EH (cell line): ENCODE data around the gene FITM1.
A peak's percentile ranks its signal among the peaks of the same experiment; 100 is the strongest.

Experiments used
- DNase-seq: peaks from one replicate; pipeline ENCODE4 v3.0.0-alpha.2; 2015; ENCODE audit warnings: low read depth

Gene FITM1

DNA sequence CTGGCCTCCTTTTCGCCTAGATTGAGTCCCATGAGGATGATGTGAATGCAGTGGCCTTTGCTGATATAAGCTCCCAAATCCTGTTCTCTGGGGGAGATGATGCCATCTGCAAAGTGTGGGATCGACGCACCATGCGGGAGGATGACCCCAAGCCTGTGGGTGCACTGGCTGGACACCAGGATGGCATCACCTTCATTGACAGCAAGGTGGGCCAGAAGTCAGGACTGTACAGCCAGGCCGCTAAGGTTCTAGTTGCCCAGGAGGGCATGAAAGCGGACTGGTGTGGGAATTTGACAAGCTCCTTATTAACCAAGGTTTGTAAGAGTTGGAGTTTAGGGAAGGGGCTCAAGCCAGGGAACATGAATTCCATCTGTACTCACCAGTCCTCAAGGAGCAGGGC, 10.8 kb upstream of the FITM1 start:
- no peak for DNase-seq

DNA sequence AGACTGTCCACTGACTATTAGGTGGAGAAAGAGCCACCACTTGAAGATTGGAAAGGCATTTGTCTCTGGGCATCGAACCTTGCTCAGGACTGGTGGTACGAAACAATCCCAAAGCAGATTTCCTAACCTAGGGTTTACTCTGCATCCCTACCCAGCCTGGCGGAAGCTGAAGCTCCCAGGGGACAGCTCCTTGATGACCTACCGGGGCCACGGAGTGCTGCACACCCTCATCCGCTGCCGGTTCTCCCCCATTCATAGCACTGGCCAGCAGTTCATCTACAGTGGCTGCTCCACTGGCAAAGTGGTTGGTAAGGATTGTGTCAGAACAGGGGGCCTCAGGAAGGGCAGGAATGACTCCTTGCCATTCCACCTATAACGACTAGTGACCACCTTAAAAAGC, 9.2 kb upstream of the FITM1 start:
- no peak for DNase-seq

GRCh38 chr14:24122416-24122815, 8.0 kb upstream of the FITM1 start:
- DNase-seq, result no peak

DNA sequence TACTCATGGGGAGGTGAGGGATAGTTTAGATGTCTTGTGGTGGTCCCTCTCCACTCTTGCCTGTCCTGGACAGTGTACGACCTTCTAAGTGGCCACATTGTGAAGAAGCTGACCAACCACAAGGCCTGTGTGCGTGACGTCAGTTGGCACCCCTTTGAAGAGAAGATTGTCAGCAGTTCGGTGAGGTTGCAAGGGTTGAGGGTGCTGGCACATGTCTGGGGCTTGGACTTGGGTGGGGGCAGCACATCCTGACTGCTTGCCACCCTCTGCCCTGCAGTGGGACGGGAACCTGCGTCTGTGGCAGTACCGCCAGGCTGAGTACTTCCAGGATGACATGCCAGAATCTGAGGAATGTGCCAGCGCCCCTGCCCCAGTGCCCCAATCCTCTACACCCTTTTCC, 7.6 kb upstream of the FITM1 start:
- DNase-seq, result no peak

- DNase-seq, result no peak
Measured at GRCh38 chr14:24123424-24124417, 6.7 kb upstream of the FITM1 start.

- no peak for DNase-seq
Measured at GRCh38 chr14:24126939-24127338, 3.5 kb upstream of the FITM1 start.

GRCh38 chr14:24127673-24128072, 2.8 kb upstream of the FITM1 start:
- no peak for DNase-seq

DNA sequence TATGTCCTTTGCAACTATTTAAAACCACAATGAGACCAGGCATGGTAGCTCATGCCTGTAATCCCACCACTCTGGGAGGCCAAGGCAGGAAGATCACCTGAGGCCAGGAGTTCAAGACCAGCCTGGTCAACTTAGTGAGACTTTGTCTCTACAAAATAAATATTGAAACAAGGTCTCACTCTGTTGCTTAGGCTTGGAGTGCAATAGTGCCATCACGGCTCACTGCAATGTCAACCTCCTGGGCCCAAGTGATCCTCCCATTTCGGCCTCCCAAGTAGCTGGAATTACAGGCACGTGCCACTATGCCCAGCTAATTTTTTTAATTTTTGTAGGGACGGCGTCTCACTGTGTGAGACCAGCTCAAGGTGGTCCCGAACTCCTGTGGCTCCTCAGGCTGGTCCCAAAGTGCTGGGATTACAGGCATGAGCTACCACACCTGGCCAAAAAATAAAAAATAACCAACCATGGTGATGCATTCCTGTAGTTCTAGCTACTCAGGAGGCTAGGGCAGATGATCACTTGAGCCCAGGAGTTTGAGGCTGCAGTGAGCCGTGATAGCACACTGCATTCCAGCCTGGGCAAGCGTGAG, 955 bp upstream of the FITM1 start:
- no peak for DNase-seq

GRCh38 chr14:24130717-24131548, 474 bp downstream of the FITM1 start:
- DNase-seq, result no peak

GRCh38 chr14:24131549-24131966, 1.1 kb downstream of the FITM1 start:
- DNase-seq, result no peak

GRCh38 chr14:24132061-24132685, 1.7 kb downstream of the FITM1 start:
- no peak for DNase-seq

GRCh38 chr14:24132976-24133375, 2.5 kb downstream of the FITM1 start:
- no peak for DNase-seq

DNA sequence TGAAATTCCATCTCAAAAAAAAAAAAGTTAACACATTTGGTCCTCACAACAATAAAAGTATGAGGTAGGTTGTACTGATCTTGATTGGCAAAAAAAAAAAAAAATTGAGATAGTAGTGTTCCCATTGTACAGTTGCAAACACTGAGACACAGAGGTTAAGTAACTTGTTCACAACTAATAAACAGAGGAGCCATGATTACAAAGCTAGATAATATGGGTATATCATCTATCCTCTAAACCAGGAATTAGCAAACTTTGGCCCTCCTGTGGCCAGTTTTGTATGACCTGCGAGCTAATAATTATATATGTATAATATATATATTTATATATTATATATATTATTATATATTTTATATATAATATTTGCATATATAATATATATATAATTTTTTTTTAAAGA, 3.3 kb downstream of the FITM1 start:
- DNase-seq, result no peak

GRCh38 chr14:24135584-24135833, 5.0 kb downstream of the FITM1 start:
- no peak for DNase-seq

- peak; percentile 90 for DNase-seq
Measured at GRCh38 chr14:24135834-24136683, 5.6 kb downstream of the FITM1 start, which contains the start of gene PSME1. TSS of gene PSME1 (plus strand) at chr14:24136194. CDS start at chr14:24136263, 69 bp downstream.

- DNase-seq, result peak; percentile 3
Measured at GRCh38 chr14:24136684-24137528, 6.4 kb downstream of the FITM1 start.

- no peak for DNase-seq
Measured at GRCh38 chr14:24137529-24138395, 7.3 kb downstream of the FITM1 start.

DNA sequence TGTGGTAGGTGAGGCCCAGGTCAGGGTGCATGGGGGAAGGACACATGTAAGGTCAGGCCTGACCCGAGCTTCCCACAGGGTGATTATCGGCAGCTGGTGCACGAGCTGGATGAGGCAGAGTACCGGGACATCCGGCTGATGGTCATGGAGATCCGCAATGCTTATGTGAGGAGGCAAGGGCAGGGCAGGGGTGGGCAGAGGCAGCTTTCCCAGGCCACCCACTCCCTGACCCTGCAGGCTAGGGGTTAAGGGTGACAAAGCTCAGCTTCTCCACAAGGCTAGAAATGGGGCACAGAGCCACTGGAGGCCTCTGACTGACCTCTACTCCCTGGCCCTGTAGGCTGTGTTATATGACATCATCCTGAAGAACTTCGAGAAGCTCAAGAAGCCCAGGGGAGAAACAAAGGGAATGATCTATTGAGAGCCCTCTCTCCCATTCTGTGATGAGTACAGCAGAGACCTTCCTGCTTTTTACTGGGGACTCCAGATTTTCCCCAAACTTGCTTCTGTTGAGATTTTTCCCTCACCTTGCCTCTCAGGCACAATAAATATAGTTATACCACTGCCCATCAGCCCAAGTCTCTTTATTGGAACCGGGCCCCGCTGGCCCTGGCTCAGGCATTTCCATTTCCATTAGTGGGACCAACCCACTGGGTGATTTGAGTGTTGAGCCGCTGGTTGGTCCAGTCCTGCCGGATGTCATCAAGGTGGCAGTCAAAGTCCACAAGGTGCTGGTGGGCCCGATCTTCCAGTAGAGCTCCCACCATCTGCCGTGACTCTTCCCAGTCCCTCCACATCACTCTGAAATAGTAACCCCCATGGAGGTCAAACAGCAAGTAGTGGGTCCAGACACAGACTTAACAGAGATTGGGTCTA, 8.2 kb downstream of the FITM1 start:
- no peak for DNase-seq
